Measurements from ENCODE around the gene PKNOX1.
A peak's percentile ranks its signal among the peaks of the same experiment; 100 is the strongest.
"Not testable (repeated sequence)": the region's sequence is repeated elsewhere in the genome, so short reads cannot be mapped to it uniquely, and the experiment has no call there.

Gene PKNOX1

DNA sequence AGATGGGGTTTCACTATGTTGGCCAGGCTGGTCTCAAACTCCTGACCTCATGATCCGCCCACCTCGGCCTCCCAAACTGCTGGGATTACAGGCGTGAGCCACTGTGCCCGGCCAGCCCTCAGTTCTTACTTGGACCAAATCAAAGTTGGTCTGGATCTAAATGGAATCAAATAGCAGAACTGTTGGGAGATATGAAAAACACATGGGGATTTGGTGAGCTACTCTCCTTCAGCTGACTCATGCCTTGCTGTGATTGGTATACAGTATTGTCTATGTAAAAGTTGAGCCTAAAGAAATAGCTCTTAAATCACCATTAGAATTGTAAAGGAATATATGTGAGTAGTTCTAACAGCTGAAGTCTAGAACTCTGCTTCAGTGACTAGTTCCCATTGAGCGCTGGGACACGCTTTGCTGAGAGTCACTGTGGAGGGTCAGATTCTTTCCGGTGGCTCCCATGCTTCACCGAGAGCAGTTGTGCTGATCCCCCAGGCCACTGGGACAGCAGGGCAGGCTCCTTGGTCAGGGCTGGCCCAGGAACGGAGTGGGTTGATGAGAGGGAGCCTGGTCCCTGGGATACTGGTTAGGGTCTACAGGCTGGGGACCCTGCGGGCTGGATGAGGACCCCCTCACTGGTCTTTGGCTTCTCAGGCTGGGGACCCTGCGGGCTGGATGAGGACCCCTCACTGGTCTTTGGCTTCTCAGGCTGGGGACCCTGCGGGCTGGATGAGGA lies 14.0 kb downstream of the PKNOX1 start:
- no peak for DNase-seq

- not testable (repeated sequence) for DNase-seq
Measured at GRCh38 chr21:42989370-42989769, 15.0 kb downstream of the PKNOX1 start.

DNA sequence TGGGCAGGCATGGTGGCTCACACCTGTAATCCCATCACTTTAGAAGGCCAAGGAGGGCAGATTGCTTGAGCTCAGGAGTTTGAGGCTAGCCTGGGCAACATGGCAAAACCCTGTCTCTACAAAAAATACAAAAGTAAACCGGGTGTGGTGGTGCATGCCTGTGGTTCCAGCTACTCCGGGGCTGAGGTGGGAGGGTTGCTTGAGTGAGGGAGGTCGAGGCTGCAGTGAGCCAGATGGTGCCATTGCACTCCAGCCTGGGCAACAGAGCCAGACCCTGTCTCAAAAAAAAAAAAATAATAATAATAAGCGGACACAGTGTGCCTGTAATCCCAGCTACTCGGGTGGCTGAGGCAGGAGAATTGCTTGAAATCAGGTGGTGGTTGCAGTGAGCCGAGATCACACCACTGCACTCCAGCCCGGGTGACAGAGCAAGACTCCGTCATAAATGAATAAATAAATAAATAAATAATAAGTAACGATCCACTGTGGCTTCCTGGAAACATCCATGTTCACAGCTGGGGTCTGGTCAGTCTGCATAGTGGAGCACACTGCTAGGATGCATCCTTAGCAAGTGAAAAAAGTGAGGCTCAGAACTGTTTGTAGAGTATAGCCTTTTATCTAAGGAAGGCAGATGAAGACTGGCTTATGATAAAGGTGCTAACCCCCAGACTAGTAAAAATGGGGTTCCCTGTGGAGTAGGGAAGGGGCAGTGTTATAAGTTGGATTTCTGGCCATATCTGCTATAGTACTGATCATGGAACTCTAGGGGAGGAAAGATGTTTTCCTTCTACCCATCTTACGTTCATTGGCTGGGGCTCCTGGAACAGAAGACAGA lies 15.7 kb downstream of the PKNOX1 start:
- DNase-seq = no peak

GRCh38 chr21:42991992-42992740 lies 17.8 kb downstream of the PKNOX1 start:
- DNase-seq = no peak

- no peak for DNase-seq
Measured at GRCh38 chr21:42993051-42993712, 18.8 kb downstream of the PKNOX1 start.

GRCh38 chr21:42997053-42997452 lies 22.7 kb downstream of the PKNOX1 start:
- peak; percentile 38 for DNase-seq

DNA sequence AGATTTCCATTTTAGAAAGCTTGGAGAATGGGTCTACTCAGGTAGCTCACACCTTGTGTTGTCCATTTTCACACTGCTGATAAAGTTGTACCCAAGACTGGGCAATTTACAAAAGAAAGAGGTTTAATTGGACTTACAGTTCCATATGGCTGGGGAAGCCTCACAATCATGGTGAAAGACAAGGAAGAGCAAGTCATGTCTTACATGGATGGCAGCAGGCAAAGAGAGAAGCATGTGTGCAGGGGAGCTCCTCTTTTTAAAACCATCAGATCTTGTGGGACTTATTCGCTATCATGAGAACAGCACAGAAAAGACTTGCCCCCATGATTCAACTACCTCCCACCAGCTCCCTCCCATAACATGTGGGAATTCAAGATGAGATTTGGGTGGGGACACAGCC lies 23.6 kb downstream of the PKNOX1 start:
- not testable (repeated sequence) for DNase-seq

DNA sequence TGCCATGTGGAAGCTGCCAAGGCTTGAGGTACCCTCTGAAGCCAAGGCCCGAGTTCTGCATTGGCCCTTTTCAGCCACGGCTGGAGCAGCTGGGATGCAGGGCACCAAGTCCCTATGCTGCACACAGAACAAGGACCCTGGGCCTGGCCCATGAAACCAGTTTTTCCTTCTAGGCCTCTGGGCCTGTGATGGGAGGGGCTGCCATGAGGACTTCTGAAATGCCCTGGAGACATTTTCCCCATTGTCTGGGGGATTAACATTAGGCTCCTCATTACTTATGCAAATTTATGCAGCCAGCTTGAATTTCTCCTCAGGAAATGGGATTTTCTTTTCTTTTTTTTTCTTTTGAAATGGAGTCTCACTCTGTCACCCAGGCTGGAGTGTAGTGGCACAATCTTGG lies 24.8 kb downstream of the PKNOX1 start:
- not testable (repeated sequence) for DNase-seq

- DNase-seq = not testable (repeated sequence)
Measured at GRCh38 chr21:43000041-43000440, 25.7 kb downstream of the PKNOX1 start.

DNA sequence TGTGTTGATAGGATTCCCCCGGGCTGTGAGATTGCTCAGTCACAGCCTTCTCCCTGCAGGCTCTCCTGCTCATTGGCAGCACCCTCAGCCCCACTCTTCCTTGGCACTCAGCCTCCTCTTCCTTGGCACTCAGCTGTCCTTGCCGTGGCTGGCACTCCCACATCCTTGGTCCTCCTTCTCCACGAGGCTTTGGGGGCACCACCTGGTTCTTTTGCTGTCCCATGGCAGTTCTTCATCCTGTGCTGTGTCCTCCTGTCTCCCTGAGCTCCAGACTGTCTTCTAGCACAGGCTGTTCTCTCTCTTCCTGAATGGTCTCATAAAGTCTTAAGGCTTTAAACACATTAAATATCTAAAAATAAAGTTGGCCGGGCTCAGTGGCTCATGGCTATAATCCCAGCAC lies 27.0 kb downstream of the PKNOX1 start:
- no peak for DNase-seq

DNA sequence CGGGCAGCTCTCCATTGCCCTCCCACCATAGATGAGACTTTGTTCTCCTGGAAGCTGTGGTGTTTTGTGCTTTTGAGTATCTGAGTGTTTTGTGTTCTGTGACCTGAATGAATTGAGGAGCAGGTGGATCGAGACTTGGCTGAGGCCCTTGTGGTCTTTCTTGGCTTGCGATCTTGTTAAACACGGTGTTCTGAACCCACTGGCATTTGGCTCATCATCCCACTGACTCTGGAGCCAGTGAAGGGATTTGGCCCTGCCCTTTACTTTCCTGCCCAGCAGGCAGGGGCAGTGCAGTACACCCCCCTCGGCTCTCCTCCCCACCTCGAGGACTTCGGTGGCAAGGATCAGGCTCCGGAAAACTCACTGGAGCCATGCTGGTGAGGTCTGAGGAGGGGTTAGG lies 30.6 kb downstream of the PKNOX1 start:
- DNase-seq = no peak

- DNase-seq = no peak
Measured at GRCh38 chr21:43005635-43006034, 31.3 kb downstream of the PKNOX1 start.

- DNase-seq = not testable (repeated sequence)
Measured at GRCh38 chr21:43006051-43006873, 31.9 kb downstream of the PKNOX1 start.

DNA sequence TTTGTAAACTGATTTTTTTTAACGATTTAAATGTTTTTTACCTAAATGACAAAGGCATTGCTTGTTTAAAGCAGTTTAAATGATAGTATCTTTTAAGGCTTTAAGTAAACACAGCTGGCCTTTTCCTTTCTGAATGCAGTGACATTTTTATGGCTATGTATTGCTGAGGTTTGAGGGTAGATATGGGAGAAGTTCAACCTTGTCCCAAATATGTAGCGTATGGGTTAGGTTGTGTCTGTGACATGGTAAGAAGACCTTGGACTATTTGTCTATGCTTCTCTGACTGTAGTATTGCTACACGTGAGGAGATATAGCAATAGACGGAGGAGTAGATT lies 32.5 kb downstream of the PKNOX1 start:
- no peak for DNase-seq

- no peak for DNase-seq
Measured at GRCh38 chr21:43012596-43012995, 38.2 kb downstream of the PKNOX1 start.

DNA sequence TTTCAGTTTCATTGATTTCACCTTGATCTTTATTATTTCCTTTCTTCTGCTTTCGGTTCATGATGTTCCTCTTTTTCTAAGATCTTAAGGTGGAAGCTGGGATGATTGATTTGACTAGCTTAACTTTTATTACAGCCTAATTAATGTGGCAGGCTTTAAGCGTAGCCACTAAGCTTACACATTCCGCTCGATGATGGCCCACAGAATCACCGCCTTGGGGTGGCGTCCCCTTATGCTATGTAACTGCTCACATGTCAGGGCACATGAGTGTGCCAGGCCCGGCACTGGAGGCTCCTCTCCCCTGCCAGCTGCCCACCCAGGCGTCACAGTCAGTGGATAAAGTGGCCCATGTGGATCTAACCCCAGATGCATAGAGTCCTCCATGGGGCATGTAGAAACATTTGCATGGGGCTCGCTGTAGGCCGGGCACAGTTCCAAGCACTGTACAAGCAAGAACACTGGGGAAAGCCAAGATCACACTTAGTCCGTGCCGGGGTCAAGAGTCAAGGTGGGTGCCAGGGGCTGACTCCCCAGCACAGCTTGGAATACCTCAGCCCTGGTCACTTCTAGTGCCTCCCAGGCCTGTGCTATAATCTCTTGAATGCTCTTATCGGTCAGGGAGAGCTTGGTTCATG lies 41.7 kb downstream of the PKNOX1 start:
- no peak for DNase-seq

GRCh38 chr21:43016728-43017127 lies 42.4 kb downstream of the PKNOX1 start:
- no peak for DNase-seq

DNA sequence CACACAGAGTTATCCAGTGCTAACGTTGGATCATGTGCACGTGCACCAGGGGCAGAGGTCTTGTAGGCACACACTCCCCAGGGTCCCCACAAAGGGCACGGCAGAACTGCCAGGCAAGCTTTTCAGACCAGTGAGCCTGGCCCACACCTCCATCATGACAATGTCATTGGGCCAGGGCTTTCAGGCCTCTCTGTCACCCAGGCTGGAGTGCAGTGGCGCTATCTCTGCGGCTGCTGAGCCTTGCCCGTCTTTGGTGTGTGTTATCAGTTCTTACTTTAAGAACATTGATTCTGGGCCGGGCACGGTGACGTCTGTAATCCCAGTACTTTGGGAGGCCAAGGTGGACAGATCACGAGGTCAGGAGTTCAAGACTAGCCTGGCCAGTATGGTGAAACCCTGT lies 44.2 kb downstream of the PKNOX1 start:
- no peak for DNase-seq

GRCh38 chr21:43020177-43020576 lies 45.8 kb downstream of the PKNOX1 start:
- DNase-seq = no peak

GRCh38 chr21:43020771-43021170 lies 46.4 kb downstream of the PKNOX1 start:
- DNase-seq = no peak

GRCh38 chr21:43021191-43021590 lies 46.8 kb downstream of the PKNOX1 start:
- no peak for DNase-seq

Measured in suppressor macrophage treated with lipopolysaccharide for 4 hours (primary cell).